HCT116 (cell line): Measurements from ENCODE around the gene RPS6KA6. TPM values are rescaled to one million over a fixed set of nuclear protein-coding genes. Genes with fewer than 3 reads are reported as not detected.

Experiments
- ATAC-seq: fragments of 200-7000 bp; cut with Tn5 transposase; 2 replicates; pipeline ENCODE4 v1.9.1; 2020; ENCODE audit warnings: mild to moderate bottlenecking, moderate library complexity
- BruUV-seq: library from RNA; stranded (reverse); fragments of 400-500 nt; replicated peaks from 2 replicates; lab custom pipeline; 2021; lab: Mats Ljungman, UMichigan
- CTCF ChIA-PET: fragments of 300-600 bp; sonication (Branson Sonifier 250); formaldehyde crosslinking; loops from one replicate; lab custom pipeline; 2021; ENCODE audit warnings: antibody characterized with exemption; lab: Charles Lee
- POLR2A ChIA-PET: fragments of 300-600, 350-600 bp; sonication (Branson Sonifier 250); formaldehyde crosslinking; loops from one replicate; lab custom pipeline; 2021; ENCODE audit warnings: antibody characterized with exemption; lab: Charles Lee
- RAD21 ChIA-PET, 2 experiments: fragments of 300-600 bp; sonication (Branson Sonifier 250); formaldehyde crosslinking; loops; one replicate each; lab custom pipeline; 2023; ENCODE audit warnings: low total read pairs in 2 of 2; ENCODE audit not compliant: uncharacterized antibody in 2 of 2, unreplicated experiment in 2 of 2, low non-redundant PET in 1 of 2; lab: Charles Lee
- DNase-seq: peaks from one replicate; pipeline ENCODE4 v3.0.0-alpha.2; 2010; ENCODE audit warnings: low read depth, low spot score
- H2AFZ ChIP-seq: fragments of 200-600 bp; shearing (Covaris generic), sonication (generic); 2 replicates; pipeline ENCODE4 v1.6.1; 2017; ENCODE audit warnings: low read depth, mixed run types, mixed read lengths, antibody characterized with exemption, low read length; ENCODE audit not compliant: poor library complexity, severe bottlenecking
- H3K27ac ChIP-seq: 2 replicates; pipeline ENCODE4 v1.5.1; 2012; ENCODE audit warnings: low read depth, low read length
- H3K27me3 ChIP-seq: fragments of 200-600 bp; sonication (generic); 2 replicates; pipeline ENCODE4 v1.6.1; 2016; ENCODE audit warnings: mixed run types, low read length, mixed read lengths; ENCODE audit not compliant: insufficient read depth
- H3K36me3 ChIP-seq, 2 experiments: fragments of 200-500 bp in 1 of 2; fragments of 200-600 bp in 1 of 2; sonication (Bioruptor generic) in 1 of 2; sonication (generic) in 1 of 2; 2 replicates each; pipeline versions ENCODE4 v1.5.1 to v1.6.1; 2014 to 2016; ENCODE audit warnings: low read length in 2 of 2, inconsistent platforms in 1 of 2, mixed read lengths in 1 of 2, mixed run types in 1 of 2; ENCODE audit not compliant: insufficient read depth in 2 of 2, control insufficient read depth in 1 of 2
- H3K4me1 ChIP-seq, 2 experiments: fragments of 200-600 bp in 1 of 2; sonication (generic) in 1 of 2; 2 replicates each; pipeline versions ENCODE4 v1.5.1 to v1.6.1; 2012 to 2017; ENCODE audit warnings: low read length in 2 of 2, inconsistent platforms in 1 of 2, mild to moderate bottlenecking in 1 of 2, mixed read lengths in 1 of 2, mixed run types in 1 of 2, moderate library complexity in 1 of 2; ENCODE audit not compliant: insufficient read depth in 2 of 2, control insufficient read depth in 1 of 2
- H3K4me2 ChIP-seq: fragments of 200-600 bp; sonication (generic); 2 replicates; pipeline ENCODE4 v1.6.1; 2017; ENCODE audit warnings: mixed run types, low read length, mixed read lengths
- H3K4me3 ChIP-seq, 2 experiments: fragments of 200-600 bp in 1 of 2; sonication (generic) in 1 of 2; replicated peaks in 1 of 2; 2 replicates each; pipeline ENCODE4 v1.5.1; 2011 to 2016; ENCODE audit warnings: low read length in 2 of 2, control low read depth in 1 of 2, low read depth in 1 of 2, mild to moderate bottlenecking in 1 of 2, mixed read lengths in 1 of 2, mixed run types in 1 of 2
- H3K79me2 ChIP-seq: fragments of 200-600 bp; sonication (generic); 2 replicates; pipeline ENCODE4 v1.6.1; 2017; ENCODE audit warnings: mild to moderate bottlenecking, mixed run types, low read length, moderate library complexity, mixed read lengths; ENCODE audit not compliant: insufficient read depth
- H3K9ac ChIP-seq: fragments of 200-600 bp; sonication (generic); 2 replicates; pipeline ENCODE4 v1.6.1; 2016; ENCODE audit warnings: low read length, mixed read lengths
- H3K9me2 ChIP-seq: fragments of 200-600 bp; sonication (generic), shearing (Covaris generic); 2 replicates; pipeline ENCODE4 v1.6.1; 2017; ENCODE audit warnings: mixed run types, mild to moderate bottlenecking, moderate library complexity; ENCODE audit not compliant: insufficient read depth
- H3K9me3 ChIP-seq, 2 experiments: fragments of 200-500 bp in 1 of 2; fragments of 200-600 bp in 1 of 2; sonication (Bioruptor generic) in 1 of 2; sonication (generic) in 1 of 2; 2 replicates each; pipeline ENCODE4 v1.6.1; 2014 to 2017; ENCODE audit warnings: low read length in 2 of 2, mixed read lengths in 2 of 2, inconsistent platforms in 1 of 2, low read depth in 1 of 2, mild to moderate bottlenecking in 1 of 2, mixed run types in 1 of 2, moderate library complexity in 1 of 2; ENCODE audit not compliant: control insufficient read depth in 1 of 2, insufficient read depth in 1 of 2
- H4K20me1 ChIP-seq: fragments of 200-600 bp; sonication (generic), shearing (Covaris generic); 2 replicates; pipeline ENCODE4 v1.6.1; 2017; ENCODE audit warnings: mixed run types, mild to moderate bottlenecking, moderate library complexity; ENCODE audit not compliant: insufficient read depth
- ATF3 ChIP-seq: IDR thresholded peaks from 2 replicates; pipeline ENCODE4 v1.6.1; 2012
- EGR1 ChIP-seq: IDR thresholded peaks from 2 replicates; pipeline ENCODE4 v1.6.1; 2012; ENCODE audit warnings: low read depth
- ELF1 ChIP-seq: IDR thresholded peaks from 2 replicates; pipeline ENCODE4 v1.6.1; 2012; ENCODE audit warnings: low read depth, borderline replicate concordance
- EZH2phosphoT487 ChIP-seq: fragments of 200-600 bp; IDR thresholded peaks from 2 replicates; pipeline ENCODE4 v1.6.1; 2018; ENCODE audit warnings: antibody characterized with exemption, borderline replicate concordance
- MAX ChIP-seq: IDR thresholded peaks from 2 replicates; pipeline ENCODE4 v1.6.1; 2012
- RAD21 ChIP-seq: IDR thresholded peaks from 2 replicates; pipeline ENCODE4 v1.6.1; 2012; ENCODE audit warnings: low read depth, mild to moderate bottlenecking
- SIN3A ChIP-seq: IDR thresholded peaks from 2 replicates; pipeline ENCODE4 v1.6.1; 2012; ENCODE audit warnings: low read depth
- TCF7L2 ChIP-seq: IDR thresholded peaks from 2 replicates; pipeline ENCODE4 v1.7.0; 2011; ENCODE audit warnings: borderline replicate concordance, inconsistent platforms; ENCODE audit not compliant: insufficient read depth, insufficient read length; ENCODE audit errors: extremely low read depth
- ZFX ChIP-seq: fragments of 450-650 bp; IDR thresholded peaks from 2 replicates; pipeline ENCODE4 v1.6.1; 2017
- intact Hi-C: fragments of 100-400 bp; cut with micrococcal nuclease; formaldehyde crosslinking; loops from 2 replicates; pipeline ENCODE4 v1.10.0; 2022
- total RNA-seq: library from RNA; stranded (reverse); gene quantifications from one replicate; pipeline ENCODE4 v1.2.1, GENCODE V29; 2021; ENCODE audit not compliant: unreplicated experiment
- TF ChIP-seq, protein P1 (sequence below), 3 experiments: fragments of 200-600 bp in 1 of 3; sonication (generic) in 1 of 3; IDR thresholded peaks in 2 of 3; conservative IDR thresholded peaks in 1 of 3; 2 replicates each; pipeline ENCODE4 v1.5.1; 2012 to 2017; ENCODE audit warnings: low read depth in 2 of 3, low read length in 2 of 3, antibody characterized with exemption in 1 of 3, borderline replicate concordance in 1 of 3, control low read depth in 1 of 3, mild to moderate bottlenecking in 1 of 3, mixed read lengths in 1 of 3, mixed run types in 1 of 3, moderate library complexity in 1 of 3; ENCODE audit not compliant: insufficient read depth in 1 of 3
- TF ChIP-seq, protein P2 (sequence below): IDR thresholded peaks from 2 replicates; pipeline ENCODE4 v1.6.1; 2012; ENCODE audit warnings: low read depth
- TF ChIP-seq, protein P3 (sequence below): IDR thresholded peaks from 2 replicates; pipeline ENCODE4 v1.6.1; 2011; ENCODE audit warnings: mild to moderate bottlenecking, low read length, moderate library complexity; ENCODE audit not compliant: insufficient replicate concordance; ENCODE audit errors: extremely low read depth

Gene RPS6KA6
- total RNA-seq, 1 experiment from 2014 or later, result not detected

DNA sequence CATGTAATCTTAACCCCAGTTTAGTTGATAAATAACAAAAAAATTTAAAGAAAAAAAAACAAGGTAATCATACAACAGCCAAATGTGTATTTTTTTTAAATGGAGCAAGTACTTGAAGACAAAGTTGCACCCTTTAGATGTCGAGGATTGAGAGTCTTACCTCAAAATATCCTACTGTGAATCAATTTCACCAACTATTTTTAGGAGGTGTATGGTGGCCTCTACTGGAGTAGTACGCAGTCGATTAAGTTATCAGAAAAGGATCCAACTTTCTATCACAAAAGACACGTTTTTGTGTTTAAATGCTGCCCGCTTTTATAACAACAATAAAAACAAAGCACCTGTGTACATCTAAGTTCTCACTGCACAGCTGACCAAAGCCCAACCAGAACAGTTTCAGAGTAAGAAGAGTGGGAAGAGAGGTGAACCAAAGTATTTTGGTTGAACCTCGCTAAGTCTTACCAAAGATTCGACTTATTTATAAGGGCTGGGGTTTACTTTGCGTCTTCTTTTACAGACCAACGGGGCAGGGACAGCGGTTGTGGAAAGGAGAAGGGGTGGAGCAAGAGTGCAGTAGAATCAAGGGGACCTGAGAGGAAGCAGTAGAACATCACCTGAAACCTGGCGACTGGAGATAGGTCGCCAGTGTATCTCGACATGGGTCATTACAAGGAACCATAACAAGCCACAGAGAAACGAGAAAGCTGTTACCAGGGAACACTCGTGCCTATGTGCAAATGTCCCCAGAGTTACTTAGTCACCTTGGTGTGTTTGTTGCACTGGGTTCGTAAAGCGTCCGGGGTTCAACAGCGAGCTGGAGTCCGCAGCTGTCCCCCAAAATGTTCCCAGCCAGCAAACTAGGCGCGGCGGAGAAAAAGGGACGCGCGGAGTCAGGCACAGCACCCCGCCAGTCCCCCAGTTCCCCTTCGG is 1.1 kb downstream of the RPS6KA6 start (continued):
- no peak for TF ChIP-seq MAX

DNA sequence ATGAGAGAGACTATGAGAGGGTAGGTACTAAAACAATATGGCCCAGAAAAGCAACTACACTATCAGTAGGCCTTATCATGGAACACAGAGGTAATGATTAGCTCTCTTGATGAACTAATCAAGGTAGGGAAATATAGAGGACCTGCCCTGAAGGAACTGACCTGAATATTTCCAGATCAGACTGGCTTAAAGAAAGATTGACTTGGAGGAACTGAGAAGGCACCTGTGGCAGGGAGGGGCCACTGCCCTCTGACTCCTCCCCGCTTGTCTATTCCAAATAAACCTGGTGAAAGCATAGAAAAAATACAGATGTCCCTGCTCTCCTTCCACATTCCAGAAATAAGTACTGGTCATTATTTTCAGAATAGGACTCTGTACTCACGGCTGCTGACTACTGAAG is 5.5 kb downstream of the RPS6KA6 start:
- BruUV-seq, result no TSS peak
- ChIA-PET CTCF (no interaction called here), POLR2A (no interaction called here), RAD21 (no interaction called here)
- no peak overlapping the region for H3K4me2 ChIP-seq
- H3K4me3 ChIP-seq, result no peak overlapping the region
- DNase-seq (no peak), ATAC-seq (no peak)
- H3K79me2 ChIP-seq, result no peaks in the 10 kb centered on the region
- no peak for TF ChIP-seq EGR1
- TF ChIP-seq RAD21, result no peak
- TF ChIP-seq, protein P1, sequence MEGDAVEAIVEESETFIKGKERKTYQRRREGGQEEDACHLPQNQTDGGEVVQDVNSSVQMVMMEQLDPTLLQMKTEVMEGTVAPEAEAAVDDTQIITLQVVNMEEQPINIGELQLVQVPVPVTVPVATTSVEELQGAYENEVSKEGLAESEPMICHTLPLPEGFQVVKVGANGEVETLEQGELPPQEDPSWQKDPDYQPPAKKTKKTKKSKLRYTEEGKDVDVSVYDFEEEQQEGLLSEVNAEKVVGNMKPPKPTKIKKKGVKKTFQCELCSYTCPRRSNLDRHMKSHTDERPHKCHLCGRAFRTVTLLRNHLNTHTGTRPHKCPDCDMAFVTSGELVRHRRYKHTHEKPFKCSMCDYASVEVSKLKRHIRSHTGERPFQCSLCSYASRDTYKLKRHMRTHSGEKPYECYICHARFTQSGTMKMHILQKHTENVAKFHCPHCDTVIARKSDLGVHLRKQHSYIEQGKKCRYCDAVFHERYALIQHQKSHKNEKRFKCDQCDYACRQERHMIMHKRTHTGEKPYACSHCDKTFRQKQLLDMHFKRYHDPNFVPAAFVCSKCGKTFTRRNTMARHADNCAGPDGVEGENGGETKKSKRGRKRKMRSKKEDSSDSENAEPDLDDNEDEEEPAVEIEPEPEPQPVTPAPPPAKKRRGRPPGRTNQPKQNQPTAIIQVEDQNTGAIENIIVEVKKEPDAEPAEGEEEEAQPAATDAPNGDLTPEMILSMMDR (IDR thresholded peaks at IDR 0.05 in 2 of 3, conservative IDR thresholded peaks at IDR 0.05 in 1 of 3; ENCODE audit: borderline replicate concordance in 1 of 3, insufficient read depth in 1 of 3, low read depth in 2 of 3, low read length in 2 of 3), result no peak
- TF ChIP-seq, protein P2, sequence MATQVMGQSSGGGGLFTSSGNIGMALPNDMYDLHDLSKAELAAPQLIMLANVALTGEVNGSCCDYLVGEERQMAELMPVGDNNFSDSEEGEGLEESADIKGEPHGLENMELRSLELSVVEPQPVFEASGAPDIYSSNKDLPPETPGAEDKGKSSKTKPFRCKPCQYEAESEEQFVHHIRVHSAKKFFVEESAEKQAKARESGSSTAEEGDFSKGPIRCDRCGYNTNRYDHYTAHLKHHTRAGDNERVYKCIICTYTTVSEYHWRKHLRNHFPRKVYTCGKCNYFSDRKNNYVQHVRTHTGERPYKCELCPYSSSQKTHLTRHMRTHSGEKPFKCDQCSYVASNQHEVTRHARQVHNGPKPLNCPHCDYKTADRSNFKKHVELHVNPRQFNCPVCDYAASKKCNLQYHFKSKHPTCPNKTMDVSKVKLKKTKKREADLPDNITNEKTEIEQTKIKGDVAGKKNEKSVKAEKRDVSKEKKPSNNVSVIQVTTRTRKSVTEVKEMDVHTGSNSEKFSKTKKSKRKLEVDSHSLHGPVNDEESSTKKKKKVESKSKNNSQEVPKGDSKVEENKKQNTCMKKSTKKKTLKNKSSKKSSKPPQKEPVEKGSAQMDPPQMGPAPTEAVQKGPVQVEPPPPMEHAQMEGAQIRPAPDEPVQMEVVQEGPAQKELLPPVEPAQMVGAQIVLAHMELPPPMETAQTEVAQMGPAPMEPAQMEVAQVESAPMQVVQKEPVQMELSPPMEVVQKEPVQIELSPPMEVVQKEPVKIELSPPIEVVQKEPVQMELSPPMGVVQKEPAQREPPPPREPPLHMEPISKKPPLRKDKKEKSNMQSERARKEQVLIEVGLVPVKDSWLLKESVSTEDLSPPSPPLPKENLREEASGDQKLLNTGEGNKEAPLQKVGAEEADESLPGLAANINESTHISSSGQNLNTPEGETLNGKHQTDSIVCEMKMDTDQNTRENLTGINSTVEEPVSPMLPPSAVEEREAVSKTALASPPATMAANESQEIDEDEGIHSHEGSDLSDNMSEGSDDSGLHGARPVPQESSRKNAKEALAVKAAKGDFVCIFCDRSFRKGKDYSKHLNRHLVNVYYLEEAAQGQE, result no peak
- TF ChIP-seq, protein P3, sequence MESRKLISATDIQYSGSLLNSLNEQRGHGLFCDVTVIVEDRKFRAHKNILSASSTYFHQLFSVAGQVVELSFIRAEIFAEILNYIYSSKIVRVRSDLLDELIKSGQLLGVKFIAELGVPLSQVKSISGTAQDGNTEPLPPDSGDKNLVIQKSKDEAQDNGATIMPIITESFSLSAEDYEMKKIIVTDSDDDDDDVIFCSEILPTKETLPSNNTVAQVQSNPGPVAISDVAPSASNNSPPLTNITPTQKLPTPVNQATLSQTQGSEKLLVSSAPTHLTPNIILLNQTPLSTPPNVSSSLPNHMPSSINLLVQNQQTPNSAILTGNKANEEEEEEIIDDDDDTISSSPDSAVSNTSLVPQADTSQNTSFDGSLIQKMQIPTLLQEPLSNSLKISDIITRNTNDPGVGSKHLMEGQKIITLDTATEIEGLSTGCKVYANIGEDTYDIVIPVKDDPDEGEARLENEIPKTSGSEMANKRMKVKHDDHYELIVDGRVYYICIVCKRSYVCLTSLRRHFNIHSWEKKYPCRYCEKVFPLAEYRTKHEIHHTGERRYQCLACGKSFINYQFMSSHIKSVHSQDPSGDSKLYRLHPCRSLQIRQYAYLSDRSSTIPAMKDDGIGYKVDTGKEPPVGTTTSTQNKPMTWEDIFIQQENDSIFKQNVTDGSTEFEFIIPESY, result no peak
- no peak for TF ChIP-seq TCF7L2
- no peak for TF ChIP-seq ATF3
- no peak for TF ChIP-seq EZH2phosphoT487
- TF ChIP-seq SIN3A, result no peak
- TF ChIP-seq ELF1, result no peak
- no peak for TF ChIP-seq ZFX
- H4K20me1 ChIP-seq, result no peaks in the 10 kb centered on the region
- no peak overlapping the region for H3K9ac ChIP-seq
- H3K9me3 ChIP-seq, result no peaks in the 10 kb centered on the region
- intact Hi-C loops, result no loop called here
- no peak overlapping the region for H3K27ac ChIP-seq
- no peaks in the 10 kb centered on the region for H3K9me2 ChIP-seq
- no peaks in the 10 kb centered on the region for H3K27me3 ChIP-seq
- H3K4me1 ChIP-seq, result no peaks in the 10 kb centered on the region
- no peaks in the 10 kb centered on the region for H3K36me3 ChIP-seq
- H2AFZ ChIP-seq, result no peak overlapping the region
